Measurements from ENCODE around the gene UBXN7.

DNA sequence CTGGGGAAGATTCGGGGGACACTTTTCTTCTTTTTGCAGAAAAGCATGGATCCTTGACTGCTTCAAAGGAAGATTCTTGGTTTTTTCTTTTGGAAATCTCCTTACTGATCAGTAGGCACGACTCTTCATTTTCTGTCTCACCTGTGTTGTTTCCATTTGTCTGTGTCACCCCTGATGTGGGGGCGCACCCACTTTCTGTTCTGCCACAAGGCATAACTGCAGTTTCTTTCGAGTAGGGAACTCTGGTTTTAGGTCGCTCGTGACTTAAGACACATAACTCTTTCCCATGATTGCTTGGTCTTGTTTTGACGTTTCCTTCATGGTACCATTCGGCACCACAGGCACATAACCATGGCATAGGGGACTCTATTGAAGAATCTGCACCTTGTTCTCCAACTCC is 40.1 kb upstream of the UBXN7 start:
- TF ChIP-seq, protein P1, sequence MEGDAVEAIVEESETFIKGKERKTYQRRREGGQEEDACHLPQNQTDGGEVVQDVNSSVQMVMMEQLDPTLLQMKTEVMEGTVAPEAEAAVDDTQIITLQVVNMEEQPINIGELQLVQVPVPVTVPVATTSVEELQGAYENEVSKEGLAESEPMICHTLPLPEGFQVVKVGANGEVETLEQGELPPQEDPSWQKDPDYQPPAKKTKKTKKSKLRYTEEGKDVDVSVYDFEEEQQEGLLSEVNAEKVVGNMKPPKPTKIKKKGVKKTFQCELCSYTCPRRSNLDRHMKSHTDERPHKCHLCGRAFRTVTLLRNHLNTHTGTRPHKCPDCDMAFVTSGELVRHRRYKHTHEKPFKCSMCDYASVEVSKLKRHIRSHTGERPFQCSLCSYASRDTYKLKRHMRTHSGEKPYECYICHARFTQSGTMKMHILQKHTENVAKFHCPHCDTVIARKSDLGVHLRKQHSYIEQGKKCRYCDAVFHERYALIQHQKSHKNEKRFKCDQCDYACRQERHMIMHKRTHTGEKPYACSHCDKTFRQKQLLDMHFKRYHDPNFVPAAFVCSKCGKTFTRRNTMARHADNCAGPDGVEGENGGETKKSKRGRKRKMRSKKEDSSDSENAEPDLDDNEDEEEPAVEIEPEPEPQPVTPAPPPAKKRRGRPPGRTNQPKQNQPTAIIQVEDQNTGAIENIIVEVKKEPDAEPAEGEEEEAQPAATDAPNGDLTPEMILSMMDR (conservative IDR thresholded peaks at IDR 0.05; ENCODE audit: low read depth, low read length), result no peak
- TF ChIP-seq EZH2 (IDR thresholded peaks at IDR 0.05; ENCODE audit: low read length, unreplicated experiment), result no peak

Data from PC-3 (cell line).